PC-3 (cell line): ENCODE results near the gene B4GALNT4.

Experiments
- CTCF ChIP-seq: fragments of 300-600 bp; sonication (generic); conservative IDR thresholded peaks from 2 replicates; pipeline ENCODE4 v1.5.1; 2017; ENCODE audit warnings: antibody characterized with exemption, low read depth, mild to moderate bottlenecking, low read length
- EZH2 ChIP-seq: fragments of 300-600 bp; sonication (generic); IDR thresholded peaks from one replicate; pipeline ENCODE4 v1.6.1; 2017; ENCODE audit warnings: antibody characterized with exemption, mild to moderate bottlenecking, low read length; ENCODE audit not compliant: unreplicated experiment

- TF ChIP-seq EZH2 (no peak), CTCF (no peak)
These were observed 37.8 kb upstream of the B4GALNT4 start for GRCh38 chr11:331358-332060.
